DOHH2 (cell line): ENCODE data around the gene UFM1.

Source experiments
- CTCF ChIP-seq: fragments of 200-600 bp; sonication (generic); IDR thresholded peaks from one replicate; pipeline ENCODE4 v1.5.1; 2014; ENCODE audit warnings: antibody characterized with exemption, mild to moderate bottlenecking, low read depth, low read length; ENCODE audit not compliant: poor library complexity, severe bottlenecking
- EZH2phosphoT487 ChIP-seq: fragments of 200-600 bp; sonication (generic); IDR thresholded peaks from 2 replicates; pipeline ENCODE4 v1.6.1; 2017; ENCODE audit warnings: borderline replicate concordance, mild to moderate bottlenecking, antibody characterized with exemption, low read length, moderate library complexity, mixed read lengths

- no peak for TF ChIP-seq CTCF
- TF ChIP-seq EZH2phosphoT487: no peak
Measured at GRCh38 chr13:38321654-38322053, 28.0 kb upstream of the UFM1 start.
